Measurements from ENCODE around the gene OST4. TPM values are rescaled to one million over a fixed set of nuclear protein-coding genes. Genes with fewer than 3 reads are reported as not detected.
"Not testable (repeated sequence)": the region's sequence is repeated elsewhere in the genome, so short reads cannot be mapped to it uniquely, and the experiment has no call there.

The OST4 gene
- total RNA-seq (100 to 1,000 TPM; 201 to 319 (median 264) TPM), polyA plus RNA-seq (100 to 1,000 TPM; 379 to 588 TPM)
- long read RNA-seq, donor 1, transcript OST4-203 (3 exons, 561 nt) = major isoform, 34 of 38 reads
- long read RNA-seq, donor 1, partial matches to known transcripts = 0 of 38 reads
- long read RNA-seq, donor 1, other reads (novel, unspliced or antisense) = 2 of 38 reads
- long read RNA-seq, donor 2, transcript OST4-201 (2 exons, 559 nt) = minor isoform, 42 of 250 reads
- long read RNA-seq, donor 2, transcript OST4-203 (3 exons, 561 nt) = major isoform, 208 of 250 reads
- long read RNA-seq, donor 2, partial matches to known transcripts = 0 of 250 reads
- long read RNA-seq, donor 2, other reads (novel, unspliced or antisense) = 0 of 250 reads
- long read RNA-seq, donor 3, transcript OST4-201 (2 exons, 559 nt) = minor isoform, 5 of 203 reads
- long read RNA-seq, donor 3, transcript OST4-203 (3 exons, 561 nt) = major isoform, 192 of 203 reads
- long read RNA-seq, donor 3, partial matches to known transcripts = 3 of 203 reads
- long read RNA-seq, donor 3, other reads (novel, unspliced or antisense) = 3 of 203 reads

- WGBS, 3 donors = 0 to 1% (median 1%) methylated on average over 29 to 86 of the region's 86 CpGs
- peak; percentile 93 to 96 (median 94) for DNase-seq
- peak within 1 kb of the TSS; percentile 92 to 98 for H3K27ac ChIP-seq
- H3K9me3 ChIP-seq = no peaks in the 10 kb centered on the region
- TF ChIP-seq POLR2A (IDR thresholded peaks at IDR 0.05) (peak; percentile 75), CTCF (IDR thresholded peaks at IDR 0.05) (peak in 1 of 3 donors; percentile 23), EP300 (IDR thresholded peaks at IDR 0.05) (no peak)
- H3K4me3 ChIP-seq = peak within 1 kb of the TSS; percentile 59
- H3K4me1 ChIP-seq (ENCODE audit: insufficient read depth) = peaks cover 16% of the 10 kb centered on the region
- intact Hi-C loops (cut with DNase I) = no loop called here
- no peaks in the 10 kb centered on the region for H3K27me3 ChIP-seq
- H3K36me3 ChIP-seq = no peaks in the 10 kb centered on the region
Measured at GRCh38 chr2:27071277-27071989, at the start of gene OST4. OST4 (minus strand) TSS chr2:27071654.

- H3K4me1 ChIP-seq (ENCODE audit: insufficient read depth); DNase-seq; intact Hi-C loops (cut with DNase I); H3K27me3 ChIP-seq; H3K36me3 ChIP-seq; H3K27ac ChIP-seq; H3K9me3 ChIP-seq: not testable (repeated sequence)
- peak overlapping the region; percentile 42 for H3K4me3 ChIP-seq
- 66 to 83% (median 82%) methylated on average over 8 of the region's 8 CpGs for WGBS, 3 donors
Measured at GRCh38 chr2:27119330-27119670, 47.8 kb upstream of the OST4 start.

GRCh38 chr2:27118525-27119329 is 47.3 kb upstream of the OST4 start, which contains the start of gene CGREF1:
CGREF1 (minus strand) TSS chr2:27119128; CDS start chr2:27104366, 14,762 bp downstream.
- H3K9me3 ChIP-seq = no peaks in the 10 kb centered on the region
- TF ChIP-seq CTCF (IDR thresholded peaks at IDR 0.05) (no peak), EP300 (IDR thresholded peaks at IDR 0.05) (no peak), POLR2A (IDR thresholded peaks at IDR 0.05) (no peak)
- peak in 2 of 5 donors; percentile 42 to 58 for DNase-seq
- H3K4me3 ChIP-seq = peak within 1 kb of the TSS; percentile 42
- no peaks in the 10 kb centered on the region for H3K36me3 ChIP-seq
- WGBS, 3 donors = 1% methylated on average over 45 to 84 of the region's 84 CpGs
- peaks cover 4% of the 10 kb centered on the region for H3K4me1 ChIP-seq (ENCODE audit: insufficient read depth)
- H3K27ac ChIP-seq = no peak within 1 kb of the TSS
- intact Hi-C loops (cut with DNase I) = no loop called here
- no peaks in the 10 kb centered on the region for H3K27me3 ChIP-seq

- H3K27ac ChIP-seq = no peak overlapping the region
- no peaks in the 10 kb centered on the region for H3K9me3 ChIP-seq
- no peaks in the 10 kb centered on the region for H3K36me3 ChIP-seq
- peaks cover 4% of the 10 kb centered on the region for H3K4me1 ChIP-seq (ENCODE audit: insufficient read depth)
- H3K4me3 ChIP-seq = peak overlapping the region; percentile 42
- intact Hi-C loops (cut with DNase I) = no loop called here
- peak in 1 of 5 donors; percentile 40 for DNase-seq
- WGBS, 3 donors = 22 to 31% (median 28%) methylated on average over 13 to 14 of the region's 14 CpGs
- H3K27me3 ChIP-seq = no peaks in the 10 kb centered on the region
- TF ChIP-seq POLR2A (IDR thresholded peaks at IDR 0.05) = no peak
- no peak for TF ChIP-seq CTCF (IDR thresholded peaks at IDR 0.05)
- TF ChIP-seq EP300 (IDR thresholded peaks at IDR 0.05) = no peak
Measured at GRCh38 chr2:27117995-27118524, 46.6 kb upstream of the OST4 start.
